Panc1 (cell line): Measurements from ENCODE around the gene KHNYN. TPM values are rescaled to one million over a fixed set of nuclear protein-coding genes. Genes with fewer than 3 reads are reported as not detected.

Experiments used
- ATAC-seq: fragments of 200-7000 bp; cut with Tn5 transposase; 2 replicates; pipeline ENCODE4 v1.9.1; 2020; ENCODE audit warnings: mild to moderate bottlenecking, moderate library complexity
- BruUV-seq: library from RNA; stranded (reverse); fragments of 400-500 nt; replicated peaks from 2 replicates; lab custom pipeline; 2021; lab: Mats Ljungman, UMichigan
- CTCF ChIA-PET: fragments of 300-600 bp; sonication (Branson Sonifier 250); formaldehyde crosslinking; loops from one replicate; lab custom pipeline; 2022; ENCODE audit warnings: antibody characterized with exemption; lab: Charles Lee
- POLR2A ChIA-PET: fragments of 300-600 bp; sonication (Branson Sonifier 250); formaldehyde crosslinking; loops from one replicate; lab custom pipeline; 2022; ENCODE audit warnings: antibody characterized with exemption; lab: Charles Lee
- DNase-seq: peaks from one replicate; pipeline ENCODE4 v3.0.0-alpha.2; 2010; ENCODE audit warnings: low read depth, low spot score
- H3K27ac ChIP-seq: 2 replicates; pipeline ENCODE4 v1.5.1; 2011; ENCODE audit warnings: mild to moderate bottlenecking, low read length, inconsistent platforms
- H3K27me3 ChIP-seq: fragments of 200-500 bp; sonication (Bioruptor generic); 2 replicates; pipeline ENCODE4 v1.6.0; 2014; ENCODE audit warnings: low read length, inconsistent platforms; ENCODE audit not compliant: control insufficient read depth, insufficient read depth
- H3K36me3 ChIP-seq: fragments of 200-500 bp; sonication (Bioruptor generic); 2 replicates; pipeline ENCODE4 v1.5.1; 2014; ENCODE audit warnings: inconsistent platforms, mild to moderate bottlenecking, low read length, moderate library complexity; ENCODE audit not compliant: control insufficient read depth, insufficient read depth
- H3K4me1 ChIP-seq: 2 replicates; pipeline ENCODE4 v1.5.1; 2011; ENCODE audit warnings: inconsistent platforms, mild to moderate bottlenecking, low read length, moderate library complexity; ENCODE audit not compliant: control insufficient read depth, insufficient read depth
- H3K4me3 ChIP-seq, 2 experiments: 2 replicates each; pipeline ENCODE4 v1.5.1; 2011 to 2012; ENCODE audit warnings: low read depth in 2 of 2, low read length in 2 of 2, mild to moderate bottlenecking in 2 of 2, inconsistent platforms in 1 of 2, moderate library complexity in 1 of 2
- H3K9me3 ChIP-seq: fragments of 200-500 bp; sonication (Bioruptor generic); 2 replicates; pipeline ENCODE4 v1.5.1; 2014; ENCODE audit warnings: low read depth, mild to moderate bottlenecking, inconsistent platforms, low read length, moderate library complexity; ENCODE audit not compliant: control insufficient read depth, insufficient read depth
- POLR2AphosphoS5 ChIP-seq: IDR thresholded peaks from 2 replicates; pipeline ENCODE4 v1.6.1; 2012; ENCODE audit warnings: mild to moderate bottlenecking, low read depth, low read length, moderate library complexity
- SIN3A ChIP-seq: IDR thresholded peaks from 2 replicates; pipeline ENCODE4 v1.6.1; 2012; ENCODE audit warnings: low read depth, mild to moderate bottlenecking, low read length, moderate library complexity, borderline replicate concordance; ENCODE audit not compliant: insufficient read depth
- TCF7L2 ChIP-seq: IDR thresholded peaks from 2 replicates; pipeline ENCODE4 v1.6.1; 2011; ENCODE audit warnings: mild to moderate bottlenecking, low read depth, low read length, inconsistent platforms
- in situ Hi-C: cut with HindIII; loops from 2 replicates; pipeline ENCODE4 v1.10.0; 2016; ENCODE audit warnings: low sequenced_read_pairs, low pct_unique_long_range_greater_than_20kb
- intact Hi-C: fragments of 100-400 bp; cut with micrococcal nuclease; formaldehyde crosslinking; loops from one replicate; pipeline ENCODE4 v1.10.0; 2022; ENCODE audit not compliant: unreplicated experiment
- total RNA-seq: library from RNA; stranded (reverse); gene quantifications from one replicate; pipeline ENCODE4 v1.2.1, GENCODE V29; 2021; ENCODE audit not compliant: unreplicated experiment
- TF ChIP-seq, protein P1 (sequence below), 2 experiments: IDR thresholded peaks; 2 replicates each; pipeline ENCODE4 v1.6.1; 2011 to 2012; ENCODE audit warnings: low read depth in 2 of 2, control low read depth in 1 of 2, low read length in 1 of 2, mild to moderate bottlenecking in 1 of 2, moderate library complexity in 1 of 2; ENCODE audit not compliant: insufficient read depth in 1 of 2
- TF ChIP-seq, protein P2 (sequence below): fragments of 450-650 bp; IDR thresholded peaks from 2 replicates; pipeline ENCODE4 v1.5.1; 2017; ENCODE audit warnings: mild to moderate bottlenecking

The KHNYN gene
- total RNA-seq, 1 experiment from 2014 or later = 37.6 TPM

DNA sequence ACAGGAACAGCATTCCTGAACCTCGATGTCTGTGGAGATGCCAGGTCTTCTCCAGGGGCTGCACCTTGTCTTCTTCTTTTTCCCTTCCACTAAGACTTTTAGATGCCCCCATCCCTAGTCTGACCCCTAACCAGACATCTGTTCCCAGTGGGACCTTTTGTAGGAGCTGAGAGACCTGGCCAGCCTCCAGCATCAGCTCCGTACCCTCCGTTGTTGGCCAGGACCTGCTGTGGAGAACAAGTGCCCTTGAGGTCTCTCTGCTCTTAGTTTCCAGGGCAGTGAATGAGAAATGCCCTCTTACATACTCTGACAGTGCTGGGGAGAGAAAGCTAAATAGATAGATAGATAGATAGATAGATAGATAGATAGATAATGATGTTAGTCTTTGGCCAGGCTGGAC is 29.6 kb downstream of the KHNYN start:
- Histone ChIP-seq H3K4me3 (no peak overlapping the region), H3K27me3 (no peaks in the 10 kb centered on the region), H3K36me3 (no peaks in the 10 kb centered on the region), H3K27ac (no peak overlapping the region), H3K4me1 (no peaks in the 10 kb centered on the region), H3K9me3 (no peaks in the 10 kb centered on the region)
- CTCF ChIA-PET = no interaction called here
- intact Hi-C loops (no loop called here), in situ Hi-C loops (no loop called here)
- ATAC-seq = no peak
- POLR2A ChIA-PET = no interaction called here
- no TSS peak for BruUV-seq
- no peak for TF ChIP-seq TCF7L2
- TF ChIP-seq, protein P1, sequence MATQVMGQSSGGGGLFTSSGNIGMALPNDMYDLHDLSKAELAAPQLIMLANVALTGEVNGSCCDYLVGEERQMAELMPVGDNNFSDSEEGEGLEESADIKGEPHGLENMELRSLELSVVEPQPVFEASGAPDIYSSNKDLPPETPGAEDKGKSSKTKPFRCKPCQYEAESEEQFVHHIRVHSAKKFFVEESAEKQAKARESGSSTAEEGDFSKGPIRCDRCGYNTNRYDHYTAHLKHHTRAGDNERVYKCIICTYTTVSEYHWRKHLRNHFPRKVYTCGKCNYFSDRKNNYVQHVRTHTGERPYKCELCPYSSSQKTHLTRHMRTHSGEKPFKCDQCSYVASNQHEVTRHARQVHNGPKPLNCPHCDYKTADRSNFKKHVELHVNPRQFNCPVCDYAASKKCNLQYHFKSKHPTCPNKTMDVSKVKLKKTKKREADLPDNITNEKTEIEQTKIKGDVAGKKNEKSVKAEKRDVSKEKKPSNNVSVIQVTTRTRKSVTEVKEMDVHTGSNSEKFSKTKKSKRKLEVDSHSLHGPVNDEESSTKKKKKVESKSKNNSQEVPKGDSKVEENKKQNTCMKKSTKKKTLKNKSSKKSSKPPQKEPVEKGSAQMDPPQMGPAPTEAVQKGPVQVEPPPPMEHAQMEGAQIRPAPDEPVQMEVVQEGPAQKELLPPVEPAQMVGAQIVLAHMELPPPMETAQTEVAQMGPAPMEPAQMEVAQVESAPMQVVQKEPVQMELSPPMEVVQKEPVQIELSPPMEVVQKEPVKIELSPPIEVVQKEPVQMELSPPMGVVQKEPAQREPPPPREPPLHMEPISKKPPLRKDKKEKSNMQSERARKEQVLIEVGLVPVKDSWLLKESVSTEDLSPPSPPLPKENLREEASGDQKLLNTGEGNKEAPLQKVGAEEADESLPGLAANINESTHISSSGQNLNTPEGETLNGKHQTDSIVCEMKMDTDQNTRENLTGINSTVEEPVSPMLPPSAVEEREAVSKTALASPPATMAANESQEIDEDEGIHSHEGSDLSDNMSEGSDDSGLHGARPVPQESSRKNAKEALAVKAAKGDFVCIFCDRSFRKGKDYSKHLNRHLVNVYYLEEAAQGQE (IDR thresholded peaks at IDR 0.05; ENCODE audit: insufficient read depth in 1 of 2, low read depth in 2 of 2, low read length in 1 of 2) = no peak
- TF ChIP-seq POLR2AphosphoS5 = no peak
- TF ChIP-seq, protein P2, sequence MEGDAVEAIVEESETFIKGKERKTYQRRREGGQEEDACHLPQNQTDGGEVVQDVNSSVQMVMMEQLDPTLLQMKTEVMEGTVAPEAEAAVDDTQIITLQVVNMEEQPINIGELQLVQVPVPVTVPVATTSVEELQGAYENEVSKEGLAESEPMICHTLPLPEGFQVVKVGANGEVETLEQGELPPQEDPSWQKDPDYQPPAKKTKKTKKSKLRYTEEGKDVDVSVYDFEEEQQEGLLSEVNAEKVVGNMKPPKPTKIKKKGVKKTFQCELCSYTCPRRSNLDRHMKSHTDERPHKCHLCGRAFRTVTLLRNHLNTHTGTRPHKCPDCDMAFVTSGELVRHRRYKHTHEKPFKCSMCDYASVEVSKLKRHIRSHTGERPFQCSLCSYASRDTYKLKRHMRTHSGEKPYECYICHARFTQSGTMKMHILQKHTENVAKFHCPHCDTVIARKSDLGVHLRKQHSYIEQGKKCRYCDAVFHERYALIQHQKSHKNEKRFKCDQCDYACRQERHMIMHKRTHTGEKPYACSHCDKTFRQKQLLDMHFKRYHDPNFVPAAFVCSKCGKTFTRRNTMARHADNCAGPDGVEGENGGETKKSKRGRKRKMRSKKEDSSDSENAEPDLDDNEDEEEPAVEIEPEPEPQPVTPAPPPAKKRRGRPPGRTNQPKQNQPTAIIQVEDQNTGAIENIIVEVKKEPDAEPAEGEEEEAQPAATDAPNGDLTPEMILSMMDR = no peak
- no peak for TF ChIP-seq SIN3A
- DNase-seq = no peak

DNA sequence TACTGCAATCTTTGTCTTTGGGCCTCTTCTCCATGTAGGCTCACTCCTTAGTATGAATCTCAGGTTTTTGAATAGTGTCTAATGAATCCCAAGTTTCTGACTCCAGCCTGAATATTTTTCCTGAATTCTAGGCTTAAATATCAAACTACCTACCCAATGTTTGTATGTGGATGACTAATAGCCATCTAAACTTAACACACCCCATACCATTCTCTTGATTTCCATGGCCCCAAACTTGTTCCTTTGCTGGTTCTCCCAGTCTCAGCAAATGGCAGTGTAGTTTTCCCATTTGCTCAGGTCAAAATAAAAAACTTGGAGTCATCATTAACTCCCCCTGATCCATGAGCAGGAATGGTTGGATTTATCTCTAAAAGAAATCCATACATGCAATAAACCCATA is 31.6 kb downstream of the KHNYN start:
- in situ Hi-C loops = no loop called here
- CTCF ChIA-PET = no interaction called here
- Histone ChIP-seq H3K4me1 (no peaks in the 10 kb centered on the region), H3K9me3 (no peaks in the 10 kb centered on the region), H3K4me3 (no peak overlapping the region), H3K27ac (no peak overlapping the region), H3K36me3 (no peaks in the 10 kb centered on the region), H3K27me3 (no peaks in the 10 kb centered on the region)
- ATAC-seq = no peak
- TF ChIP-seq, protein P2 = no peak
- TF ChIP-seq, protein P1 (IDR thresholded peaks at IDR 0.05; ENCODE audit: insufficient read depth in 1 of 2, low read depth in 2 of 2, low read length in 1 of 2) = no peak
- TF ChIP-seq SIN3A (no peak), TCF7L2 (no peak), POLR2AphosphoS5 (no peak)
- POLR2A ChIA-PET = no interaction called here
- no TSS peak for BruUV-seq
- no peak for DNase-seq
- intact Hi-C loops = no loop called here
